ENCODE measurements around the gene TMEM179.

The TMEM179 gene

GRCh38 chr14:104548802-104549535, 55.6 kb downstream of the TMEM179 start:
- DNase-seq (ENCODE audit: extremely low spot score, insufficient read length, low read depth) (no peak), FAIRE-seq (no peak)

- DNase-seq (ENCODE audit: extremely low spot score, insufficient read length, low read depth) = no peak
- FAIRE-seq = no peak
Observed at GRCh38 chr14:104547998-104548700, 56.4 kb downstream of the TMEM179 start.

- no peak for FAIRE-seq
- DNase-seq (ENCODE audit: extremely low spot score, insufficient read length, low read depth) = no peak
Observed at GRCh38 chr14:104547310-104547997, 57.1 kb downstream of the TMEM179 start.

DNA sequence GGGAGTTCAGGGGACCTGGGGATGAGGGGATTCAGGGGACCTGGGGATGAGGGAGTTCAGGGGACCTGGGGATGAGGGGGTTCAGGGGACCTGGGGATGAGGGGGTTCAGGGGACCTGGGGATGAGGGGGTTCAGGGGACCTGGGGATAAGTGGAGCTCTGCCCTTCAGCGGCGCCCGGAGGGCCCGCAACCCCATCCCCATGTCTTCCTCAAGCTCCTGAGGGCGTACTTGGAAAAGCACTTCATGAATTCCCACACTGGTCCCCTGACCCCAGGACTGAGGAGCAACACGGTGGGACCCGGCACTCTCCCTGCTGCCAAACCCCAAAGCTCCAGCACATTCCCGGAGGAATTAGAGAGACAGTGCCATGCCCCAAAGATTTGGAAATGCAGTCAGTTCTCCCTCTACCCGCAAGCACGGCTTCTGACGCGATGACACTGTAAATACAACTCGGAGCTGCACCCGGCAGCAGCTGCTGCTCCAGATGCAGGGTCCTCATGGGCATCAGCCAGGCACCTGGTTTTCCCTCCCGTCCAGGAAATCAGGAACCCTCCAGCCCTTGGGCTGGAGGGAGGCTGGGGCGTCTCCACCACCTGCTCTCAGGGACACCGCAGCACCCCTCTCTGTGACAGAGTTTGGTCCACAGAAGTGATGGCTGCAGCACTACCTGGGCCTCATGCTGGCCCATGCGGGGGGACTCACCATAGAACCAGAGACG, 57.8 kb downstream of the TMEM179 start:
- FAIRE-seq = no peak
- DNase-seq (ENCODE audit: extremely low spot score, insufficient read length, low read depth) = no peak

- no peak for DNase-seq (ENCODE audit: extremely low spot score, insufficient read length, low read depth)
- FAIRE-seq = no peak
Observed at GRCh38 chr14:104545942-104546501, 58.5 kb downstream of the TMEM179 start.

DNA sequence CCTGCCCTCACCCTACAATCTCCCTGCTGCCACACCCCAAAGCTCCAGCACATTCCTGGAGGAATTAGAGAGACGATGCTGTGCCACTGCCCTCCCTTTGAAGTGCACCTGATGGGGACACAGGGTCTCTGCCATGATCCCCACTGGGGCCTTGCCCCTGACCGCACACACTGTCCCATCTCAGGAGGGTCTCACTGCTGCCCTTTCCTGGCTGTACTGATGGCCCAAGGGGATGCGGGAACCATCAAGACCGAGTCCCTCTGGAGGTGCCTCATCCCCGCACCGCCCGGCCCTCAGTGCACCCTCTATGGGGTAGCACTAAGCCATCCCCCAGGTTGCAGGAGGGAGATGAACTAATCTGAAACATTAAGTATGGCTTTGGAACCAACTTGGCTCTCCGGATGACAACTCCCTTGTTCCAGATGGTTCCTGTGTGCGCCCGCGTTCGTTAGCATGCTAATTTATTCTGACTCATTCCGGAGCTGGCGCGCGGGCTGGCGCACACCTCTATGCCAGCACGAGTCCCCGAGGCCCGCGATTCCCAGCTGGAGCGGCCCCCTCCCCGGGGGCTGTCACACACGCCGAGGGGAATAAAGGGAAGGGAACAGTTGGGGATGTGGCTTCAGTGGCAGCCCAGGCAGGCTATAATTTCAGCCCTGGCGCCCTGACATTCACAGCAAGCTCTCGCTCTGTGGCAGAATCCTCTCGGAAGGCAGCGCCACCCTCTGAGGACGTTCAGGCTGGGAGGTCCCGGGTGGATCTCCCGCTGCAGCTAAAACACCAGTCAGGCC, 59.2 kb downstream of the TMEM179 start:
- FAIRE-seq (no peak), DNase-seq (ENCODE audit: extremely low spot score, insufficient read length, low read depth) (no peak)

- FAIRE-seq = no peak
- no peak for DNase-seq (ENCODE audit: extremely low spot score, insufficient read length, low read depth)
Observed at GRCh38 chr14:104544362-104544961, 60.1 kb downstream of the TMEM179 start.

DNA sequence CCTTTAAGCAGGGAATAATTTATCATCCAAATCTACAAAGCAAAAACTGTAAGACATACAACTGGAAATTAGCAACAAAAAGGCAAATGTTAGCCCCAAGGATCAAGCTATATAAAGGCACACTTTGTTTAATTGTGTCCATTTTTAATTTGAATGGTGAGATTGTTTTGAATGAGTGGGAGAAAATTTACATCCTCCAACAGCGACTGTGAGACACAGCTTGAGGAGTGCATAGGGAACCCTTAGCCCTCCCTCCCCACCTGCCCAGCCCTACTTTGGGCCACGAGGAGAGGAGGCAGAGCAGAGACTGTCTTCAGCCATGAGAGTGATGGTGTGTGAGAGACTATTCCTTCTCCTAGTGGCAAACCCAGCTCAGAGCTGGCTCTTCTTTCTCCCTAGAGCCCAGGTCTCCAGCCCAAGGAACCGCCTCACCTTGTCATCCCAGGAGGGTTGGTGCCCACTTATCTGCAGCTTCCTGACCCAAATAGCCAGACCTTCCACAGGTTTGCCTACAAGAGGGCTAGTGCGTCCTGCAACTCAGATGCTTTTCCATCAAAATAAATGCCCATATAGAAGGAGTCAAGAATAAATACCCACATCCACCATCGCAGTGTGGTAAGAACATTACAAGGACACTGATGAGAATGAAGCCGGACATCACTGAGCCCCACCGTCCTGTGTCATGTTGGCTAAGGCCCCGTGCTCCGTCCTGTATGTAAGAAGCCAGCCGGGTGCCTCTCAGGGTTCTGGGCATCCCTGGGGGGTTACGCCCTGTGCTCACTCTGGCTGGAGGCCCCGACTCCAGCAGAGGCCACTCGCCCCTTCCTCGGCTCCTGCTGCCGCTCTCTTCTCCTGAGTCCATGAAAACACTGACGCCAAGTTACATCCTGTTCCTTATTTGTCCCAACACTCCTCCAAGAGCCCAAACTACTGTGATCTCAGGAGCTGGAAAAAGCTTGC, 61.4 kb downstream of the TMEM179 start:
- no peak for DNase-seq (ENCODE audit: extremely low spot score, insufficient read length, low read depth)
- FAIRE-seq = no peak

GRCh38 chr14:104541905-104542465, 62.6 kb downstream of the TMEM179 start:
- no peak for DNase-seq (ENCODE audit: extremely low spot score, insufficient read length, low read depth)

More at GRCh38 chr14:104541905-104542465, 62.6 kb downstream of the TMEM179 start:
- FAIRE-seq = no peak

Data from GM18507 (cell line).